ENCODE measurements around the gene GCDH.

GRCh38 chr19:12937093-12937926 lies 46.4 kb downstream of the GCDH start:
- TF ChIP-seq CTCF (conservative IDR thresholded peaks at IDR 0.05) = no peak
- no peak for TF ChIP-seq ZFX (IDR thresholded peaks at IDR 0.05)
